Naive thymus-derived CD4-positive, alpha-beta T cell (primary cell): ENCODE measurements around the gene SPEF2. TPM values are rescaled to one million over a fixed set of nuclear protein-coding genes. Genes with fewer than 3 reads are reported as not detected.
A peak's percentile ranks its signal among the peaks of the same experiment; 100 is the strongest.

Experiments used
- ATAC-seq: fragments of 150-1000 bp; cut with Tn5 transposase; 2 replicates; pipeline ENCODE4 v1.10.0; 2021; ENCODE audit warnings: mild to moderate bottlenecking, moderate library complexity
- CTCF ChIA-PET: fragments of 350-600 bp; sonication (Branson Sonifier 250); formaldehyde crosslinking; loops from one replicate; lab custom pipeline; 2021; ENCODE audit warnings: antibody characterized with exemption; lab: Charles Lee
- POLR2A ChIA-PET: fragments of 350-600 bp; sonication (Branson Sonifier 250); formaldehyde crosslinking; loops from one replicate; lab custom pipeline; 2021; ENCODE audit warnings: antibody characterized with exemption, inconsistent platforms; lab: Charles Lee
- DNase-seq, 9 donors: peaks; one replicate each; pipeline versions ENCODE4 v3.0.0 to v3.0.0-alpha.2; 2020 to 2022; ENCODE audit warnings: mixed read lengths in 1 of 9
- H3K27ac ChIP-seq: one replicate; pipeline ENCODE4 v1.7.0; 2013; ENCODE audit warnings: mild to moderate bottlenecking, low read depth, low read length, moderate library complexity
- H3K27me3 ChIP-seq, 2 donors: one replicate each; pipeline ENCODE4 v1.7.0; 2013; ENCODE audit warnings: low read length in 2 of 2, mild to moderate bottlenecking in 2 of 2, moderate library complexity in 2 of 2; ENCODE audit not compliant: control insufficient read depth in 2 of 2, insufficient read depth in 2 of 2
- H3K36me3 ChIP-seq, 3 experiments: 1 replicate in 2 of 3; 2 replicates in 1 of 3; pipeline ENCODE4 v1.7.0; 2013; ENCODE audit warnings: low read length in 3 of 3, mild to moderate bottlenecking in 3 of 3, moderate library complexity in 1 of 3; ENCODE audit not compliant: insufficient read depth in 3 of 3, control insufficient read depth in 2 of 3
- H3K4me1 ChIP-seq, 2 donors: one replicate each; pipeline ENCODE4 v1.7.0; 2013; ENCODE audit warnings: low read length in 2 of 2, mild to moderate bottlenecking in 2 of 2, moderate library complexity in 1 of 2; ENCODE audit not compliant: control insufficient read depth in 2 of 2, insufficient read depth in 2 of 2
- H3K4me3 ChIP-seq: 2 replicates; pipeline ENCODE4 v1.7.0; 2013; ENCODE audit warnings: mild to moderate bottlenecking, low read length
- H3K9me3 ChIP-seq, 3 experiments: 1 replicate in 2 of 3; 2 replicates in 1 of 3; pipeline ENCODE4 v1.7.0; 2013; ENCODE audit warnings: low read length in 3 of 3; ENCODE audit not compliant: control insufficient read depth in 2 of 3
- H3K27ac Mint-ChIP-seq, 9 donors: one replicate each; pipeline ENCODE4 v1.8.0; 2020 to 2022; ENCODE audit warnings: mixed read lengths in 9 of 9, mild to moderate bottlenecking in 8 of 9, moderate library complexity in 5 of 9, inconsistent platforms in 2 of 9
- H3K27me3 Mint-ChIP-seq, 5 donors: one replicate each; pipeline ENCODE4 v1.8.0; 2021 to 2022; ENCODE audit warnings: mixed read lengths in 5 of 5, mild to moderate bottlenecking in 1 of 5
- H3K36me3 Mint-ChIP-seq, 5 donors: one replicate each; pipeline ENCODE4 v1.8.0; 2020 to 2022; ENCODE audit warnings: mixed read lengths in 5 of 5, mild to moderate bottlenecking in 3 of 5, inconsistent platforms in 1 of 5
- H3K4me1 Mint-ChIP-seq, 7 donors: one replicate each; pipeline ENCODE4 v1.8.0; 2020 to 2022; ENCODE audit warnings: mixed read lengths in 7 of 7, mild to moderate bottlenecking in 3 of 7, inconsistent platforms in 1 of 7
- H3K4me3 Mint-ChIP-seq, 10 donors: one replicate each; pipeline ENCODE4 v1.8.0; 2020 to 2022; ENCODE audit warnings: mild to moderate bottlenecking in 10 of 10, mixed read lengths in 10 of 10, moderate library complexity in 6 of 10, inconsistent platforms in 2 of 10
- H3K9me3 Mint-ChIP-seq, 11 donors: one replicate each; pipeline ENCODE4 v1.8.0; 2020 to 2022; ENCODE audit warnings: mixed read lengths in 11 of 11, mild to moderate bottlenecking in 4 of 11, inconsistent platforms in 1 of 11, moderate library complexity in 1 of 11
- intact Hi-C, 2 donors: fragments of 100-400 bp; cut with micrococcal nuclease; formaldehyde crosslinking; loops; one replicate each; pipeline ENCODE4 v1.15.1; 2023
- polyA plus RNA-seq, 2 donors: library from polyadenylated mRNA; unstranded; fragments of 300-500 nt; fragmentation: Illumina TruSeq; gene quantifications; one replicate each; pipeline ENCODE4 v1.2.3, GENCODE V29; 2021
- total RNA-seq, 6 experiments: library from RNA in 5 of 6; stranded (reverse) in 5 of 6; gene quantifications; 1 replicate in 5 of 6; 2 replicates in 1 of 6; pipeline ENCODE4 v1.2.3 and lab custom pipeline; 2021 to 2026

Gene SPEF2
- total and polyA plus RNA-seq, 7 experiments from 2014 or later, result 5.5 to 13.5 (median 7.7) TPM

DNA sequence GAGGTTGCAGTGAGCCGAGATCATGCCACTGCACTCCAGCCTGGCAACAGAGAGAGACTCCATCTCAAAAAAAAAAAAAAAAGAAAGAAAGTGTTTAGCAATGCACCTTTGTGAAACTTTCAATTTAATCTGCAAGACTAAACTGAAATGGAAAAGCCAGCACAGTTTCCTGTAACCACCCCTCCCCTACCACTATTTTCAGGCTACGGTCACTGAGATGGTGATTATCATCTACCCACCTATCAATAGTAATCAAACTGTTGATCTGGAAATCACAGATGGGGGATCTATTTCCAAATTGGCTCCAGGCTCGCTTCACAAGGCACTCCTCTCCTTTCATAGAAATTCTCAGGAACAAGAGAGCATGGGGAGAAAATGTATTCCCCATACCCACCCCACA, 208.4 kb downstream of the SPEF2 start:
- intact Hi-C loops, result loop anchor here (1.0 kb wide), 2 partner anchors 10 to 26 kb away; no protein-coding TSS in a partner anchor
- Mint-ChIP-seq H3K27ac (peak overlapping the region; percentile 84 to 98 (median 95)), H3K4me3 (peak overlapping the region; percentile 35 to 90 (median 72)), H3K9me3 (peaks cover 0 to 5% (median 0%) of the 10 kb centered on the region in 11 donors), H3K4me1 (peaks cover 57 to 99% (median 93%) of the 10 kb centered on the region in 7 donors), H3K36me3 (peaks cover 0 to 5% (median 0%) of the 10 kb centered on the region in 5 donors), H3K27me3 (no peaks in the 10 kb centered on the region)
- Histone ChIP-seq H3K36me3 (no peaks in the 10 kb centered on the region), H3K27ac (peak overlapping the region; percentile 38), H3K9me3 (no peaks in the 10 kb centered on the region), H3K4me3 (no peak overlapping the region), H3K4me1 (peaks cover 71 to 78% of the 10 kb centered on the region in 2 donors), H3K27me3 (no peaks in the 10 kb centered on the region)
- DNase-seq (no peak), ATAC-seq (no peak)
- POLR2A ChIA-PET, result interaction anchor here (0.5 to 21.7 kb wide), 12 partner anchors 7 to 46 kb away, joined by 3 to 1069 read pairs (median 4); partner anchors contain the start of gene IL7R
- CTCF ChIA-PET, result interaction anchor here (0.6 to 1.3 kb wide), 3 partner anchors 15 to 29 kb away, joined by 3 to 5 read pairs (median 3); no protein-coding TSS in a partner anchor

DNA sequence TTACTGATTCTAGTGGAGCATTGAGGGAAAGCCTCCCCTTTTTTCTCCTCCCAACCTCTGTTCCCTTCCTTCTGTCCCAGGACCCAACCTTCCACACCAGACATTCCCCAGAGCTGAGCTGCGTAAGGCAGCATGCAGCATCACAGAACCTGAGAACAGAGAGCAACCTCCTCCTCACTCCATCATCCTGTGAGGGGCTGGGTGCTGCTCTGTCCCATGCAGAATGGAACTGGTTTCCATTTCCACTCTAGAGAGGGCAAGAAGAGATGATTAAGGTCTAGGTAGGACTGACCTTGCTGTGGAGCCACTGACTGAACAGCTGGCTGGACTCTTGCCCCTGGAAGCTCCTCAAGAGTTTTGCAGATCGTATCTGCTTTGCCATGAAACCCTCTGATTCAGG, 208.9 kb downstream of the SPEF2 start:
- Histone ChIP-seq H3K27ac (peak overlapping the region; percentile 38), H3K9me3 (no peaks in the 10 kb centered on the region), H3K36me3 (no peaks in the 10 kb centered on the region), H3K27me3 (no peaks in the 10 kb centered on the region), H3K4me1 (peaks cover 72 to 79% of the 10 kb centered on the region in 2 donors), H3K4me3 (no peak overlapping the region)
- H3K4me3 Mint-ChIP-seq, result peak overlapping the region; percentile 35 to 90 (median 72)
- POLR2A ChIA-PET, result interaction anchor here (0.6 to 21.7 kb wide), 10 partner anchors 11 to 47 kb away, joined by 3 to 1069 read pairs (median 4); partner anchors contain the start of gene IL7R
- intact Hi-C loops, result loop anchor here (1.0 kb wide), 2 partner anchors 10 to 26 kb away; no protein-coding TSS in a partner anchor
- H3K27me3 Mint-ChIP-seq, result no peaks in the 10 kb centered on the region
- peaks cover 56 to 99% (median 94%) of the 10 kb centered on the region in 7 donors for H3K4me1 Mint-ChIP-seq
- CTCF ChIA-PET, result interaction anchor here (1.3 to 1.5 kb wide), 3 partner anchors 28 to 50 kb away, joined by 3 to 4 read pairs (median 3); no protein-coding TSS in a partner anchor
- ATAC-seq, result no peak
- peaks cover 0 to 5% (median 0%) of the 10 kb centered on the region in 11 donors for H3K9me3 Mint-ChIP-seq
- DNase-seq, result no peak
- H3K27ac Mint-ChIP-seq, result peak overlapping the region; percentile 84 to 98 (median 95)
- peaks cover 0 to 6% (median 0%) of the 10 kb centered on the region in 5 donors for H3K36me3 Mint-ChIP-seq

DNA sequence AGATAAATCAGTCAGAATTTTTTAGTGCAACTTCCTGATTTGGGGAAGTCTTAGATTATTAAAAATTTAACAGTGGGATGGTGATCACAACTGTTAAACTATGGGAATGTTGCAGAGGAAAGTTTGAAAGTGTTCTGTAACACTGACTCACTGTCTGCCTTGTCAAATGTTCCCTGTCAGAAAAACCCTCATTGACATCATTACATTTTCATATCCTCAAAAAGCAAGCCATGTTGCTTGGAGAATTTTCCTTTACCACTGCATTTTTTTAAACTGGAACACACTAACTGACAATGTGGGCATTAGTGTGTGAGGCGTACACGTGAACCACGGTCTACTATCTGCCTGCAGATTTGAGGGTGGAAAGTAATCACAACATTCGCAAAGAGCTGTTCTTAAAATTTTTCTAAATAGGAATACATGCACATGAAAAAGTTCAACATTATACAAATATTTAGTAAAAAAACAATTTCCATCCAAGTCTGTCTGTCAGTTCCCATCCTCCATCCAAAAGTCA, 210.5 kb downstream of the SPEF2 start:
- peak in 1 of 9 donors; percentile 31 for DNase-seq
- peaks cover 71 to 78% of the 10 kb centered on the region in 2 donors for H3K4me1 ChIP-seq
- H3K9me3 ChIP-seq, result no peaks in the 10 kb centered on the region
- Mint-ChIP-seq H3K4me1 (peaks cover 51 to 99% (median 93%) of the 10 kb centered on the region in 7 donors), H3K9me3 (peaks cover 0 to 5% (median 0%) of the 10 kb centered on the region in 11 donors), H3K4me3 (peak overlapping the region in 7 of 10 donors; percentile 10 to 75 (median 44)), H3K27ac (peak overlapping the region; percentile 81 to 97 (median 94)), H3K27me3 (no peaks in the 10 kb centered on the region), H3K36me3 (peaks cover 0 to 6% (median 0%) of the 10 kb centered on the region in 5 donors)
- no peaks in the 10 kb centered on the region for H3K27me3 ChIP-seq
- H3K27ac ChIP-seq, result no peak overlapping the region
- POLR2A ChIA-PET, result interaction anchor here (0.9 to 21.7 kb wide), 10 partner anchors 7 to 49 kb away, joined by 3 to 1069 read pairs (median 12); partner anchors contain the start of gene IL7R
- no peak overlapping the region for H3K4me3 ChIP-seq
- intact Hi-C loops, result no loop called here
- ATAC-seq, result no peak
- no peaks in the 10 kb centered on the region for H3K36me3 ChIP-seq
- CTCF ChIA-PET, result interaction anchor here (1.5 to 1.6 kb wide), 2 partner anchors 31 to 50 kb away, joined by 3 to 4 read pairs; no protein-coding TSS in a partner anchor

DNA sequence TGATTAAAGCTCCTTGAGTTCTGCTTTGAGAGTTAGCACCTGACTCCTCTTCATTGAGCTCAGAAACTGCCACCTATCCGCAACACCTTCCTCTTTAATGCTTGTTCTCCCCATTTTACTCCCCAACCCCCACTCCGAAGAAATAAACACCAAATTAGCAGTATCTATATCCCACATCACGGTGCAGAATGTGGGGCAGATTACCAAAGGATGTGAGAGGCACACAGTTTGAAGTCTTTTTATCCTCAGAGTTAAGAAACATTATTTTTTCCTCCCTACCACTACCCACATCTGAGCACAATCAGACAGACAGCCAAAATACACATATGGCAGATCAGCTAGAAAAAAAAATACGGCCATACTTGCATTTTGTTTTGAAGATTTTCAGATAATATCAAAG, 212.9 kb downstream of the SPEF2 start:
- DNase-seq, result peak in 7 of 9 donors; percentile 77 to 92 (median 89)
- intact Hi-C loops, result loop anchor here (1.0 kb wide), 7 partner anchors 8 to 53 kb away; no protein-coding TSS in a partner anchor
- no peaks in the 10 kb centered on the region for H3K27me3 ChIP-seq
- peak overlapping the region; percentile 4 for H3K4me3 ChIP-seq
- H3K9me3 ChIP-seq, result no peaks in the 10 kb centered on the region
- peaks cover 69 to 78% of the 10 kb centered on the region in 2 donors for H3K4me1 ChIP-seq
- POLR2A ChIA-PET, result interaction anchor here (0.7 to 21.7 kb wide), 20 partner anchors 9 to 160 kb away, joined by 3 to 1069 read pairs (median 6); partner anchors contain the start of gene IL7R
- Mint-ChIP-seq H3K4me3 (peak overlapping the region; percentile 1 to 78 (median 70)), H3K36me3 (peaks cover 0 to 18% (median 0%) of the 10 kb centered on the region in 5 donors), H3K27me3 (no peaks in the 10 kb centered on the region), H3K27ac (peak overlapping the region; percentile 82 to 98 (median 89)), H3K9me3 (no peaks in the 10 kb centered on the region), H3K4me1 (peaks cover 53 to 99% (median 90%) of the 10 kb centered on the region in 7 donors)
- CTCF ChIA-PET, result interaction anchor here (0.6 to 2.4 kb wide), 12 partner anchors 8 to 94 kb away, joined by 3 to 14 read pairs (median 4); partner anchors contain the start of gene IL7R
- H3K36me3 ChIP-seq, result no peaks in the 10 kb centered on the region
- H3K27ac ChIP-seq, result peak overlapping the region; percentile 59
- peak; percentile 94 for ATAC-seq

DNA sequence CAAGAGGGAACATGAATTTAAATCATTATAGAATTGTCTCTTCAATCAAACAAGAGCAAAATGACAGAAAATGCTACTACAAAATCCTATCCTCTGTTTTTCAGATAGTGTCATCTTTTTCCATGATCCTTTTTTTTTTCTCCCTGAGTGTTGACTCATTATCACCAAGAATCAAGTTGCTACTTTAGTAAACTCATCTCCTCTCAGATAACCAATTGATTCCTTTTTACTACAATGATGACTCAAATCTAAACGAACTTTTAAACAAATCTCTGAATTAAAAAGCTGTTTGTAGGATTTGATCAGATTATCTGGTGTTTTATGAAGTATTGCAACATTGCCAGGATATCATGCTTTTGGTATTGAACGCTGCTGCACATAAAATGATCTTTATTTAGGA, 215.1 kb downstream of the SPEF2 start:
- Mint-ChIP-seq H3K27me3 (no peaks in the 10 kb centered on the region), H3K4me1 (peaks cover 54 to 99% (median 91%) of the 10 kb centered on the region in 7 donors), H3K9me3 (no peaks in the 10 kb centered on the region), H3K4me3 (peak overlapping the region in 9 of 10 donors; percentile 16 to 78 (median 54)), H3K27ac (peak overlapping the region; percentile 79 to 98 (median 90)), H3K36me3 (peaks cover 0 to 19% (median 0%) of the 10 kb centered on the region in 5 donors)
- intact Hi-C loops, result loop anchor here in 1 of 2 donors (1.0 to 2.0 kb wide), 2 partner anchors 21 to 42 kb away; no protein-coding TSS in a partner anchor
- ChIA-PET POLR2A (interaction anchor here (0.7 to 21.7 kb wide), 12 partner anchors 7 to 173 kb away, joined by 3 to 1069 read pairs (median 6); partner anchors contain the start of gene IL7R), CTCF (interaction anchor here (0.8 to 1.2 kb wide), 5 partner anchors 8 to 29 kb away, joined by 3 to 4 read pairs (median 3); no protein-coding TSS in a partner anchor)
- peak overlapping the region; percentile 30 for H3K27ac ChIP-seq
- no peak for ATAC-seq
- DNase-seq, result no peak
- peaks cover 68 to 71% of the 10 kb centered on the region in 2 donors for H3K4me1 ChIP-seq
- H3K9me3 ChIP-seq, result no peaks in the 10 kb centered on the region
- no peaks in the 10 kb centered on the region for H3K36me3 ChIP-seq
- H3K27me3 ChIP-seq, result no peaks in the 10 kb centered on the region
- no peak overlapping the region for H3K4me3 ChIP-seq

DNA sequence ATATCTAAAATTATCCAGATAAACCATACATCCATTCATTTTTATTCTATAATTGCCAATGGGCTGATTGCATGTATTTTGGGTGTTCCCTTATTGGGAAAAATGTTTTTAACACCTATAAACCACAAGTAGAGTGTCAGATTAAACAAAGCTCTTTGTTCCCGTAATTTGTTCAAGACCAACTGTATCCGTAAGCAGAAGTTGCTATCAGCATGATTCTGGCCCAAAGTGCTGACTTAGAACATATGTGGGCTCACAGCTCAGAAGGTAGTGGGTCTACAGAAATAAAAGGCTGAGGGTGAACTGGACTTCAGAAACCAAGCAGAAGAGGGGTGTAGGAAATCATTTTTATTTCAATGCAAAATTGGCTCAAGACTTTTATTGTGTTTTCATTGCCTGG, 215.6 kb downstream of the SPEF2 start:
- Histone ChIP-seq H3K4me3 (peak overlapping the region; percentile 27), H3K36me3 (no peaks in the 10 kb centered on the region), H3K27ac (peak overlapping the region; percentile 30), H3K27me3 (no peaks in the 10 kb centered on the region), H3K9me3 (no peaks in the 10 kb centered on the region), H3K4me1 (peaks cover 69 to 70% of the 10 kb centered on the region in 2 donors)
- POLR2A ChIA-PET, result interaction anchor here (0.6 to 21.7 kb wide), 16 partner anchors 8 to 173 kb away, joined by 3 to 1069 read pairs (median 4); partner anchors contain the start of gene IL7R
- DNase-seq (no peak), ATAC-seq (no peak)
- Mint-ChIP-seq H3K4me1 (peaks cover 53 to 99% (median 91%) of the 10 kb centered on the region in 7 donors), H3K27me3 (no peaks in the 10 kb centered on the region), H3K36me3 (peaks cover 0 to 20% (median 0%) of the 10 kb centered on the region in 5 donors), H3K4me3 (peak overlapping the region; percentile 54 to 84 (median 72)), H3K9me3 (peaks cover 0 to 1% (median 0%) of the 10 kb centered on the region in 11 donors), H3K27ac (peak overlapping the region; percentile 79 to 98 (median 90))
- intact Hi-C loops, result loop anchor here in 1 of 2 donors (2.0 kb wide), 1 partner anchor 42 kb away; no protein-coding TSS in a partner anchor
- CTCF ChIA-PET, result interaction anchor here (0.8 to 1.4 kb wide), 7 partner anchors 9 to 30 kb away, joined by 3 to 4 read pairs (median 3); no protein-coding TSS in a partner anchor
